ENCODE measurements around the gene PLCB4.

- TF ChIP-seq CTCF (IDR thresholded peaks at IDR 0.05; ENCODE audit: insufficient read depth, low read length) (no peak), REST (IDR thresholded peaks at IDR 0.05; ENCODE audit: insufficient replicate concordance, low read depth) (no peak), POLR2AphosphoS5 (IDR thresholded peaks at IDR 0.05; ENCODE audit: low read depth) (no peak), SPI1 (IDR thresholded peaks at IDR 0.05; ENCODE audit: borderline replicate concordance, low read depth) (no peak), GABPA (IDR thresholded peaks at IDR 0.05; ENCODE audit: low read depth) (no peak)
Measured at GRCh38 chr20:9415426-9415825, 346.5 kb downstream of the PLCB4 start.
